ENCODE measurements around the gene STAC3.

STAC3 gene

DNA sequence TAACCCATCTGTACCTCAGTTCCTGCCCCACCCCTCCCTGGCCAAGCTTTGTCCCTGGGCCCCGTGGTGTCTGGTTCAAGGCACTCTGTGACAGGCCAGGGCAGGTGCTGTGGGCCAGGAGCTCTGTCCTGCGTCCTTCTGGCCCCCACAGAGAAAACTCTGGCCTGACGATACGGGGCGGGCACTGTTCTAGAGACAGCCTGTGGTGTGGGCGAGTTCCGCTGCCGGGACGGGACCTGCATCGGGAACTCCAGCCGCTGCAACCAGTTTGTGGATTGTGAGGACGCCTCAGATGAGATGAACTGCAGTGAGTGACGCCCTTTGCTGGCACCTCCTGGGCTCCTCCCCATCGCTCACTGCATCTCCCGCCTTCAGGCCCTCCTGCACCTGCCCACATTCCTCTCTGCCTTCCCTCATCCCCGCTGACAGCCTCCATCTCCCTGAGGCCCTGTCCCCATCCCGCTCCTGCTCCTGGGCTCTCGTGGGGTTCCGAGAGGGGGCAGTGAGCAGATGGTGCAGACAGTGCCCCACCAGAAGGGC lies 57.2 kb downstream of the STAC3 start:
- ChIA-PET POLR2A (no interaction called here), CTCF (no interaction called here)
- TF ChIP-seq NFRKB (IDR thresholded peaks at IDR 0.05): no peak
- TF ChIP-seq LEF1 (IDR thresholded peaks at IDR 0.05; ENCODE audit: borderline replicate concordance): no peak
- TF ChIP-seq CTBP1 (IDR thresholded peaks at IDR 0.05; ENCODE audit: borderline replicate concordance): no peak
- TF ChIP-seq FOXA1 (IDR thresholded peaks at IDR 0.05): no peak
- TF ChIP-seq BHLHE40 (IDR thresholded peaks at IDR 0.05; ENCODE audit: borderline replicate concordance): no peak
- no peak for TF ChIP-seq TARDBP (IDR thresholded peaks at IDR 0.05)
- DNase-seq (ENCODE audit: extremely low spot score): no peak

All from HEK293T (cell line).